Lung (tissue), 12 donors: ENCODE measurements around the gene BCAS3. TPM values are rescaled to one million over a fixed set of nuclear protein-coding genes. Genes with fewer than 3 reads are reported as not detected.
A peak's percentile ranks its signal among the peaks of the same experiment; 100 is the strongest.

Experiments used
- ATAC-seq: fragments of 200-7000 bp; cut with Tn5 transposase; one replicate; pipeline ENCODE4 v1.9.1; 2020; ENCODE audit warnings: moderate number of reproducible peaks; ENCODE audit not compliant: insufficient read depth, low FRiP score
- DNase-seq, 3 donors: peaks; one replicate each; pipeline ENCODE4 v3.0.0-alpha.2; 2013 to 2017
- H3K27ac ChIP-seq, 2 donors: one replicate each; pipeline ENCODE4 v1.5.1; 2013; ENCODE audit warnings: mild to moderate bottlenecking in 2 of 2, moderate library complexity in 2 of 2, control low read depth in 1 of 2, inconsistent platforms in 1 of 2, low read depth in 1 of 2, low read length in 1 of 2
- H3K27me3 ChIP-seq, 3 donors: one replicate each; pipeline ENCODE4 v1.5.1; 2013; ENCODE audit warnings: low read length in 2 of 3; ENCODE audit not compliant: control insufficient read depth in 3 of 3, insufficient read depth in 3 of 3
- H3K36me3 ChIP-seq, 4 donors: one replicate each; pipeline ENCODE4 v1.5.1; 2013; ENCODE audit warnings: low read length in 4 of 4, mild to moderate bottlenecking in 1 of 4, moderate library complexity in 1 of 4; ENCODE audit not compliant: control insufficient read depth in 4 of 4, insufficient read depth in 4 of 4
- H3K4me1 ChIP-seq, 5 donors: one replicate each; pipeline ENCODE4 v1.5.1; 2013; ENCODE audit warnings: low read length in 5 of 5, mild to moderate bottlenecking in 2 of 5, moderate library complexity in 1 of 5; ENCODE audit not compliant: control insufficient read depth in 5 of 5, insufficient read depth in 5 of 5
- H3K4me3 ChIP-seq: one replicate; pipeline ENCODE4 v1.5.1; 2013; ENCODE audit warnings: mild to moderate bottlenecking, control low read depth, moderate library complexity
- H3K9ac ChIP-seq, 2 donors: one replicate each; pipeline ENCODE4 v1.5.1; 2013; ENCODE audit warnings: low read length in 2 of 2, control low read depth in 1 of 2; ENCODE audit not compliant: insufficient read depth in 1 of 2
- H3K9me3 ChIP-seq, 4 donors: one replicate each; pipeline ENCODE4 v1.5.1; 2013; ENCODE audit warnings: low read length in 3 of 4, mild to moderate bottlenecking in 1 of 4, moderate library complexity in 1 of 4; ENCODE audit not compliant: control insufficient read depth in 4 of 4, insufficient read depth in 3 of 4
- WGBS, 2 donors: extraction: QIAGEN DNeasy Blood & Tissue Kit; methylation state at CpG; one replicate each; pipeline ENCODE4 v1.1.7; 2013; 5-methylcytosine and 5-hydroxymethylcytosine counted together
- polyA plus RNA-seq, 2 donors: library from polyadenylated mRNA; stranded (reverse); fragments of 200-250 nt; gene quantifications; one replicate each; pipeline ENCODE4 v1.2.1, GENCODE V29; 2013
- total RNA-seq, 2 donors: library from RNA; depleted of rRNA in 1 of 2; stranded (reverse); fragments of >200 nt in 1 of 2; gene quantifications; one replicate each; pipeline ENCODE4 v1.2.1, GENCODE V29; 2014 to 2021
- TF ChIP-seq, protein P1 (sequence below): IDR thresholded peaks from 2 replicates; pipeline ENCODE4 v1.5.1; 2012; ENCODE audit warnings: mild to moderate bottlenecking; ENCODE audit errors: control extremely low read depth, extremely low read depth
- donor health status: control.
- donor health status: control.
- donor health status: Bipolar disorder and iron deficiency.
- donor health status: healthy.
- donor health status: DM: yes; HTN: yes; CAD: no.

BCAS3 gene
- total and polyA plus RNA-seq, 4 donors = 4.0 to 101 (median 20.3) TPM

GRCh38 chr17:61132524-61132923, 454.9 kb downstream of the BCAS3 start:
- ATAC-seq (no peak), DNase-seq (no peak)
- H3K9me3 ChIP-seq = no peaks in the 10 kb centered on the region
- no peaks in the 10 kb centered on the region for H3K27me3 ChIP-seq
- peak overlapping the region in 1 of 2 donors; percentile 96 for H3K9ac ChIP-seq
- peaks cover 3 to 76% (median 13%) of the 10 kb centered on the region in 5 donors for H3K4me1 ChIP-seq
- H3K36me3 ChIP-seq = no peaks in the 10 kb centered on the region
- TF ChIP-seq, protein P1, sequence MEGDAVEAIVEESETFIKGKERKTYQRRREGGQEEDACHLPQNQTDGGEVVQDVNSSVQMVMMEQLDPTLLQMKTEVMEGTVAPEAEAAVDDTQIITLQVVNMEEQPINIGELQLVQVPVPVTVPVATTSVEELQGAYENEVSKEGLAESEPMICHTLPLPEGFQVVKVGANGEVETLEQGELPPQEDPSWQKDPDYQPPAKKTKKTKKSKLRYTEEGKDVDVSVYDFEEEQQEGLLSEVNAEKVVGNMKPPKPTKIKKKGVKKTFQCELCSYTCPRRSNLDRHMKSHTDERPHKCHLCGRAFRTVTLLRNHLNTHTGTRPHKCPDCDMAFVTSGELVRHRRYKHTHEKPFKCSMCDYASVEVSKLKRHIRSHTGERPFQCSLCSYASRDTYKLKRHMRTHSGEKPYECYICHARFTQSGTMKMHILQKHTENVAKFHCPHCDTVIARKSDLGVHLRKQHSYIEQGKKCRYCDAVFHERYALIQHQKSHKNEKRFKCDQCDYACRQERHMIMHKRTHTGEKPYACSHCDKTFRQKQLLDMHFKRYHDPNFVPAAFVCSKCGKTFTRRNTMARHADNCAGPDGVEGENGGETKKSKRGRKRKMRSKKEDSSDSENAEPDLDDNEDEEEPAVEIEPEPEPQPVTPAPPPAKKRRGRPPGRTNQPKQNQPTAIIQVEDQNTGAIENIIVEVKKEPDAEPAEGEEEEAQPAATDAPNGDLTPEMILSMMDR = no peak
- H3K27ac ChIP-seq = peak overlapping the region in 1 of 2 donors; percentile 68
- no peak overlapping the region for H3K4me3 ChIP-seq
- WGBS, 2 donors = 88 to 90% methylated on average over 4 of the region's 4 CpGs

- peak overlapping the region in 1 of 2 donors; percentile 96 for H3K9ac ChIP-seq
- no peak overlapping the region for H3K4me3 ChIP-seq
Measured at GRCh38 chr17:61133853-61134252, 456.2 kb downstream of the BCAS3 start.

DNA sequence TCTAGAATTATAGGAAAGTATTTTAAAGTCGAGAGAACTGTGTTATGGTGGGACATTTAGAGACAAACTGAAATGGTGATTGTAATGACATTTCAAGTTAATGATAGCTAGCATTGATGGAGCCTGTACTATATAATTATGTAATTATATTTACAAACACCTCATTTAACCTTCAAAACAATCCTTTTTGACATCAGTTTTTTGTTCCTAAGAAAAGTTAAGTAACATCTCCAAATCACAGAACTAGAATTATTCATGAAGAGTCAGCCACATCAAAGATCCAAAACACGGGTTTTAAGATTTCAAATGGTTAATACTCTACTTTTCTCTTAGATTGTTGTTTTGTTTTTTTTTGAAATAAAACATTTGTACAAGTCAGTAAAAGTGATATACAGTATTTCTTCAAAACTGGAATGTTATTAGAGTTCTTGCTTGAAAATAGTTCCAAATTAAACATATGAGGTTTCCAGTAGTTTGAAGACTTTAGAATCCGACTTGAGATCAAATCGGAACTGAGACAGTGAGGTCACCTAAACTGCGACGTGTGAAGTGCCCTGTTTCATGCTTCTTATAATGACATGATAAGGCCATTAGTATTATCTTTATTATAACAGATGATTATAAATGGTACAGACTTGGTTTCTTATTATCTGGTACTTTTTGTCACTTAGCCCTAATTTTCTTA, 457.0 kb downstream of the BCAS3 start:
- Histone ChIP-seq H3K4me3 (no peak overlapping the region), H3K9me3 (no peaks in the 10 kb centered on the region), H3K27me3 (no peaks in the 10 kb centered on the region), H3K9ac (peak overlapping the region in 1 of 2 donors; percentile 96), H3K27ac (no peak overlapping the region), H3K4me1 (peaks cover 0 to 71% (median 12%) of the 10 kb centered on the region in 5 donors), H3K36me3 (no peaks in the 10 kb centered on the region)
- DNase-seq (peak in 2 of 3 donors; percentile 78 to 79), ATAC-seq (no peak)
- TF ChIP-seq, protein P1 = no peak
- WGBS, 2 donors = 80 to 92% methylated on average over 6 of the region's 6 CpGs

More at GRCh38 chr17:61133853-61134252, 456.2 kb downstream of the BCAS3 start:
- DNase-seq (no peak), ATAC-seq (no peak)
- no peaks in the 10 kb centered on the region for H3K36me3 ChIP-seq
- TF ChIP-seq, protein P1 = no peak
- peaks cover 0 to 71% (median 5%) of the 10 kb centered on the region in 5 donors for H3K4me1 ChIP-seq
- no peak overlapping the region for H3K27ac ChIP-seq
- 89 to 95% methylated on average over 1 of the region's 1 CpG for WGBS, 2 donors
- no peaks in the 10 kb centered on the region for H3K27me3 ChIP-seq
- H3K9me3 ChIP-seq = no peaks in the 10 kb centered on the region
